H1 (cell line): ENCODE data around the gene CHD1L. TPM values are rescaled to one million over a fixed set of nuclear protein-coding genes. Genes with fewer than 3 reads are reported as not detected.

Source experiments
- CHD7 ChIP-seq: fragments of 300-600 bp; sonication (generic); IDR thresholded peaks from 2 replicates; pipeline ENCODE4 v1.7.1; 2012; ENCODE audit warnings: low read length, moderate library complexity, mild to moderate bottlenecking, inconsistent platforms; ENCODE audit not compliant: insufficient replicate concordance
- SIN3A ChIP-seq, 2 experiments: IDR thresholded peaks in 1 of 2; conservative IDR thresholded peaks in 1 of 2; 2 replicates each; pipeline ENCODE4 v1.6.1; 2011 to 2012; ENCODE audit warnings: low read length in 2 of 2, improper control_type of control experiment in 1 of 2, low read depth in 1 of 2, mild to moderate bottlenecking in 1 of 2
- SUZ12 ChIP-seq: fragments of 200-600 bp; sonication (generic); IDR thresholded peaks from 2 replicates; pipeline ENCODE4 v1.6.1; 2012; ENCODE audit warnings: mild to moderate bottlenecking, inconsistent platforms, low read length, moderate library complexity, mixed read lengths
- polyA plus RNA-seq, 7 experiments: library from polyadenylated mRNA; depleted of rRNA in 3 of 7; stranded (reverse) in 5 of 7; unstranded in 2 of 7; fragments of >200 nt in 5 of 7; fragments of 200-250 nt in 2 of 7; gene quantifications; 1 replicate in 5 of 7; 2 replicates in 1 of 7; 4 replicates in 1 of 7; pipeline versions ENCODE4 v1.2.1 to v1.2.3, GENCODE V29; 2011 to 2013; ENCODE audit warnings: missing spikeins in 2 of 7, mixed read lengths in 2 of 7
- total RNA-seq: library from RNA; stranded (reverse); fragmentation: NEBNext Ultra II Directional; extraction: Animal tissue kit (Norgen Biotek cat#: 25700); gene quantifications from 2 replicates; pipeline ENCODE4 v1.2.1, GENCODE V29; 2021
- TF ChIP-seq, protein P1 (sequence below), 3 experiments: IDR thresholded peaks; 1 replicate in 2 of 3; 2 replicates in 1 of 3; pipeline versions ENCODE4 v1.5.1 to v1.6.1; 2011; ENCODE audit warnings: low read length in 3 of 3, mild to moderate bottlenecking in 3 of 3, inconsistent platforms in 2 of 3, low read depth in 1 of 3, moderate library complexity in 1 of 3; ENCODE audit not compliant: insufficient read depth in 1 of 3; ENCODE audit errors: control extremely low read depth in 1 of 3

Gene CHD1L
- total and polyA plus RNA-seq, 2 of the 8 experiments (the other 6 are each of a cell fraction or from before 2014, with no cell fraction given) = 20.2 to 51.2 TPM

DNA sequence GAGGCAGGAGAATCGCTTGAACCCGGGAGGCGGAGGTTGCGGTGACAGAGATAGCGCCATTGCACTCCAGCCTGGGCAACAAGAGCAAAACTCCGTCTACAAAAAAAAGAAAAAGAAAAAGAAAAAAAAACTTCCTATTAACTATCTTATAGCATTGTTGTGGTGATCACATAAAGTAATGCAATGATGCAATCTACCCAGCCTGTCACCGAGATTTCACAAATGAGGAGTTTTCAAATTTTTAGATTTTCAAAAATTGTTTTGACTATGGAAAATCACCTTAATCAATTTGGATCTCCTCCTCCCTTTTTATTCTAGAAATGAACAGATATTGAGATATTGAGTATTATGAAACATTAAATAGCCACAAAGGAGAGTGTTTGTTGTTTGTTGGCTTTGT, 25.3 kb upstream of the CHD1L start (continued):
- TF ChIP-seq CHD7 (no peak), SIN3A (conservative IDR thresholded peaks at IDR 0.05 in 1 of 2, IDR thresholded peaks at IDR 0.05 in 1 of 2; ENCODE audit: low read depth in 1 of 2, low read length in 2 of 2) (no peak), SUZ12 (no peak)
- TF ChIP-seq, protein P1, sequence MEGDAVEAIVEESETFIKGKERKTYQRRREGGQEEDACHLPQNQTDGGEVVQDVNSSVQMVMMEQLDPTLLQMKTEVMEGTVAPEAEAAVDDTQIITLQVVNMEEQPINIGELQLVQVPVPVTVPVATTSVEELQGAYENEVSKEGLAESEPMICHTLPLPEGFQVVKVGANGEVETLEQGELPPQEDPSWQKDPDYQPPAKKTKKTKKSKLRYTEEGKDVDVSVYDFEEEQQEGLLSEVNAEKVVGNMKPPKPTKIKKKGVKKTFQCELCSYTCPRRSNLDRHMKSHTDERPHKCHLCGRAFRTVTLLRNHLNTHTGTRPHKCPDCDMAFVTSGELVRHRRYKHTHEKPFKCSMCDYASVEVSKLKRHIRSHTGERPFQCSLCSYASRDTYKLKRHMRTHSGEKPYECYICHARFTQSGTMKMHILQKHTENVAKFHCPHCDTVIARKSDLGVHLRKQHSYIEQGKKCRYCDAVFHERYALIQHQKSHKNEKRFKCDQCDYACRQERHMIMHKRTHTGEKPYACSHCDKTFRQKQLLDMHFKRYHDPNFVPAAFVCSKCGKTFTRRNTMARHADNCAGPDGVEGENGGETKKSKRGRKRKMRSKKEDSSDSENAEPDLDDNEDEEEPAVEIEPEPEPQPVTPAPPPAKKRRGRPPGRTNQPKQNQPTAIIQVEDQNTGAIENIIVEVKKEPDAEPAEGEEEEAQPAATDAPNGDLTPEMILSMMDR (IDR thresholded peaks at IDR 0.05; ENCODE audit: control extremely low read depth in 1 of 3, insufficient read depth in 1 of 3, low read depth in 1 of 3, low read length in 3 of 3) = no peak
